IPS DF 4.7 (cell line): Measurements from ENCODE around the gene SH3PXD2B.

Experiments used
- DNase-seq: peaks from one replicate; pipeline ENCODE4 v3.0.0-alpha.2; 2013; ENCODE audit warnings: low spot score; ENCODE audit errors: extremely low read depth

Gene SH3PXD2B

DNA sequence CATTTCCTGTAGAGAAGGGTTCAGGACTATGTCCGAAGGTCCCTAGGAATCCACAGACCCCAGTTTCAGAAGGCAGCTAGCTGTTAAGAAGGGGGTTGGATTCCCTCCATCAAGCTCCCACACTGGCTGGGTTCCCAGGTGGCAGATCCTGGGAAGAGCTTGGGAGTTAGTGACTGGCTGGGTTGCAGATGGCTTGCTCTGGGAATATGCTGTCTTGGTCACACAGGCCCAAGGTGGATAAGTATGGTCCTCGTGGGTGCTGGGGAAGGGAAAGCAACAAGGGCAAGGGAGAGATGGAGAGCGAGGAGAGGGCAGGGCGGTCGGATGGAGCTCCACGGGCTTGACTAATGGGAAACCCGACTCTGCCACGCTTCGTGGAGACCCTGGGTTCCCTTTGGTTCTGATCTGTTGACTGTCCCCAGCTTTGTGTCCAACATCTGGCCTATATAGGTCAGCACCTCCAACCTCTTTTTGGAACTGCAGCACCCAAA, 17.4 kb downstream of the SH3PXD2B start:
- no peak for DNase-seq

DNA sequence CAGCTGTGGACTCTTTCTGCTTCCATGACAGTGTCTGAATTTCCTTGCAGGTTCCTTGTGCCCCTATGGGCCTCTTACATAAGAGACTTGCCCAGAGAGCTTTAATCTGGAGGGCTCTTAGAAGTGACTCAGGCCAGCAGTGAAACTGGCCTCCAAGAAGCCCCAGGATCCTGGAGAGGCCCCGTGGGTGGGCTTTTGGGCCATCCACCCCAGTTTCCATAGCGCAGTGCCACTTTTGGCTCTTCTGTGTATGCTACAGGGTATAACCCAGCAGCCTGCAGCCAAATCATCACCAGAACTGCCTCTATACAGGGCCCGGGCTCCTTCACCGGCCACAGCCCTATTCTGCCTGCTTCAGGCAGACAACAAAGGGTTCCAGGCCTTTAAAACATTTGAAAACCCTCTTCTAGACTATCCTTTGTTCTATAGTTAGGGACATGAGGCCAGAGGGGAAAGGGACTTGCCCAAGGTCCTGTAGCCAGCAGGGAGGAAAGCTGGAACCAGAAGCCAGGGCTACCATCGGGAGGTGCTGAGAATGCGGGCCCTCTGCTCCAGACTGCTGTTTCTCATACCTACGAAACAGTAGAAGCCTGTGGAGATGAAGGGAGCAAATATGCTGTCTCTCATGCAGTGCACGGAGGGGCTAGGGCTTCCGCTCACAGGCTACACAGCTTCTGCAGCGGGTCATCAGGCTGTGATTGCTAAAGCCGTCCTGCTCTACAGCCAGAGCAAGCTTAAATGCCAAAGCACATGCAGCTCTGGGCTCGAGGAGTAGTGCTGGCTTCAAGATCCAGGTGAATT, 18.0 kb downstream of the SH3PXD2B start:
- no peak for DNase-seq

DNA sequence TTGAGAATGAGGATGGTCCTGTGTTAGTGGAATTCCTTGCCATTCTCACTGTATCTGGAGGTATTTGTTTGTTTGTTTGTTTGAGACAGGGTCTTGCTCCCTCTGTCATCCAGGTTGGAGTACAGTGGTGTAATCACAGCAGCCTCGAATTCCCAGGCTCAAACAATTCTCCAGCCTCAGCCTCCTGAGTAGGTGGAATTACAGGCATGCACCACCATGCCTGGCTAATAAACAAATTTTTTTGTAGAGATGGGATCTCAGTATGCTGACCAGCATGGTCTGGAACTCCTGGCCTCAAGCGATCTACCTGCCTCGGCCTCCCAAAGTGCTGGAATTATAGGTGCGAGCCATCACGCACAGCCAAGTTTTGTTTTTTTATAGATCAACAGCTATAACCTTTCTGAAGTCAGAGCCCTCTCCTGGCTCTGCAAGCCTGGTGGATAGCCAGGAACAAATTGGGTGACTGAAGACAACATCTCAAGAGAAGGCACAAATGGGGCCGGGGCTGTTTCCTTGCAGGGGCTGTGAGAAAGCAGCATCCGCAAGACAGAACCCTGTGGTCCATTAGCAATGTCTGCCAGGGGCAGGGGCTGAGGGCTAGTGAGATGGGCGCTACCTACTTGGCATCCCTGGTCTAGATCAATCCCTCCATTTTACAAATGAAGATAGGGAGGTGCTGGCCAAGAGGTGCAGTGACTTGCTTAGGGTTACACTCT, 18.8 kb downstream of the SH3PXD2B start:
- no peak for DNase-seq

DNA sequence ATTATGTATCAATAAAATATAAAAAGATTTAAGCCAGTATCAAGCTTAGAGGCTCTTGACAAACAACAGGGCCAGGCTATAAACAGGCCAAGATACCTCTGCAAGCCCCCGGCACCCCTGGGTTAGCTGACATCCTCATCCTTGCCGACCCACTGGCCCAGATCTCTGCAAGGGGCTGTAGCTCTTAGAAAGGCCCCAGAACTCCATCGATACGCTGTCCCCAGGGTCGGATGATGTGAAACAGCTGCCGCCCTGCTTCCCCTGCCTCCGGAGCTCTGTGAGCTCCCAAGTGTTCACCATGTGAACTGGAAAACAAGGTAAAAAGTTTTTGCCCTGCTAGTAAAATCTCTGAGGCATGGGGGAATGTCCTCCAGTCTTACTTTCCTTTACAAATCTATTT, 20.1 kb downstream of the SH3PXD2B start:
- DNase-seq, result no peak

DNA sequence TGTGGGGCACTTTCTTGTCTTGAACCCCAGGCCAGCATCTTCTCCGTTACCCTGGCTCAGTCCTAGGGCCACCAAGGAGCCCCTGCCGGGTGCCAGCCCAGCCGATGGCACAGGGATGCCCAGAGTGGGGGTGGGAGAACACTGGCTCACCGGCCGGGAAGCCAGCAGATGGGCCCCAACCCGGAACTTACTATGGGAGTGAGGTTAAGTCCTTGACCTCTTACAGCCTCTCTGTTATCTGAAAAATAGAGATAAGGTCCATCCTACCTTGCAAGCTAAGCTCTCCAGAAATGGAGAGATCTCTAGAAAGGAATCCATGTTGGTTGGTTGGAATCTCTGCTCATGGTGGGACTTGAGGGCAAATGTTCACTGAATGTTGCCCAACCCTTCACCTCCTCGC, 20.8 kb downstream of the SH3PXD2B start:
- no peak for DNase-seq

DNA sequence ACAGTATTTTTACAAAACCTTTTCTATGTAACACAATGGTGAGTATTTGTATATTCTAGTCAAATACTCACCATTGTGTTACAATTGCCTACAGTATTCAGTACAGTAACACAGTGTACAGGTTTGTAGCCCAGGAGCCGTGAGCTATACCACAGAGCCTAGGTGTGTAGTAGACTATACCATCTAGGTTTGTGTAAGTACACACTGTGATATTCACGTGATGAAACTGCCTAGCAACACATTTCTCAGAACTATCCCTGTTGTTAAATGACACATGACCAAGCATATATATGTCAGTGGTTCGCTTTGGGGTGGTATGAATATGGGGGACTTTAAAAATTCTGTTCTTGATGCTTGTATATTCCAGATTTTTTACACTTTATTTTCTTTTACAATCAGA, 21.3 kb downstream of the SH3PXD2B start:
- no peak for DNase-seq

DNA sequence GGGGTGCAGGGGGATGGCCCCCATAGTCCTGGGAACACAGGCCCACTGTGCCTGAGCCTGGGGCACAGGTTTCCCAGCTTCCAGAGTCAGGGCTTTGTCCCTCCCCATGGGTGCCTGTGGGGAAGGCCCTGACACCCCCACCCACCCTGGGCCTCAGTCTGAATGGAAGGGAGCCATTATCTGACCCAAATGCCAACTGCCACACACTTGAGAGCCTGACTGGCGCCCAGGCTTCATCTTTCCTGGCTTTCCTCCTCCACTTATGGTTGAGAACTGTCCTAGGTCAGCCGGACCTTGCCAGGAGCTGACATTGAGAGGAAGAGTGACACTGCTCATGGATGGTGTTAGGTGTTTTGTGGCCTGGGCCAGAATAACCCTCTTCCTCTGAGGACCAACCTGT, 24.0 kb downstream of the SH3PXD2B start:
- DNase-seq, result no peak

DNA sequence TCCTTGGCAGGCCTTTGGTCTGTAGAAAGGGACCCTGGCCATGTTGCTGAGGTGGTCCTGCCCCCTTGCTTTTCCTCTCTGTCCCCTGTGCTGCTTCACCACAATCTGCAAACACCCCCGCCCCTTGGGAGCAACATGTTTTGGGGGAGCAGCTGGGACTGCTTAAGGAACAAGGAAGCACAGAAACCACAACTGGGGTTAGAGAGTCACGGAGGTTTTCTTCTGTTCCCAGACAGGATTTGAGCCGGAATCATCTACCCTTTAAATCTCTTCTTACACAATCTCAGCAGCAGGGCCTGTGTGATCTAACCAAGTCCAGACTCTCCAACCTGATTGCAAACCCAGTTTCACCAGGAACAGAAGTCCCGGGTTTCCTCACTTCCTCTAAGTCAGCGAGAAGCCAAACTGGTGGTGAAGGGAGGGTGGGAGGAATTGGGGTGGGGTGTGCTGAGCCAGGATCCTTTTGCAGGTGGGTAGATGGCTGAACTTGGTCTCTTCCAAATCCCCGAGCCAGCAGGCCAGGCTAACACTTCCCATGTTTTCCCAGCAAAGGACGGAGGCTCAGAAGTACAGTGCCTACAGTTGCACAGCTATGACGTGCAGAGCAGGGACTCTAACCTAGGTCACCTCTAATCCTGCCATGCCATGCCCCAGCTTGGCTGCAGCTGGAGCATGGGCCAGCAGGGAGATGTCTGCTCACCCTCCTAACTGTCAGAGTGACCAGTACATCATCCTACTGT, 25.0 kb downstream of the SH3PXD2B start:
- DNase-seq, result no peak

DNA sequence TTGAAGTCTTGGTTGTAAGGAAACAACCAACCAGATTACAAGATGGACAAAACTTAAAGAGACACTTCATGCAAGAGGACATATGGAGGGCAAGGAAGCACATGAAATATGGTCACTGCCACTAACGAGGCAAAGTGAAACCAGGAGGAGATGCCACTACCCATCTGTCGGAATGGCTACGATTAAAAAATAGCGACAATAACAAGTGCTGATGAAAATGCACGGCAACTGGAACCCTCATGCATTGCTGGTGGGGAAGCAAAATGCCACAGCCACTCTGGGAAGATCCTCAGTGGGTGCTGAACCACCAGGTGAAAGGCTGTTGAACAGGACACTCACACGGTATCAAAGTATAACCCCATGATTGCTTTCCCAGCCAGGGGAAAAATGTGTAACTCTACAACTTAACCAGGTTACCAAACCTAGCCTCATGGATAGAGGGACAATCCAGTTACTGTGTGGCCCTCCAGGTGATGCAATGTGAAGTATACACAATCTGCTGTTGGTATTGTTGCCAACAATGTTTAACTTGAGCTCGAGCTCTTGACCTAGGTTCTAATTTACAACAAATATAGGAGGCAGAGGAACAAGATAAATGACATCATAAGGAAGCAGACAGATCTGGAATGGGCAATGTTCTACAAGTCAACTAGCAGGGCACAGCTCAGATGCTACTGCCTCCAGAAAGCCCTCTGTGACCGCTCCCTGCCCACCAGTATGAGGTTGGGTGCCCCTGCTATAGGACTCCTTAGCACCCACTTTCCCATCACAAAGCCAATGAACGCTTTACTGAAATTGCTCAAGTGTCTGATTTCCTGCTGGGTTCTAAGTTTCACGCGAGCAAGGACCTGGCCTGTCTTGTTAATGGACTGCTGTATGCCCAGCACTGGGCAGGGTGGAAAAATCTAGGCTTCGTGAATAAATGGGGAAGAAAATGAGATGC, 25.8 kb downstream of the SH3PXD2B start:
- DNase-seq, result no peak

DNA sequence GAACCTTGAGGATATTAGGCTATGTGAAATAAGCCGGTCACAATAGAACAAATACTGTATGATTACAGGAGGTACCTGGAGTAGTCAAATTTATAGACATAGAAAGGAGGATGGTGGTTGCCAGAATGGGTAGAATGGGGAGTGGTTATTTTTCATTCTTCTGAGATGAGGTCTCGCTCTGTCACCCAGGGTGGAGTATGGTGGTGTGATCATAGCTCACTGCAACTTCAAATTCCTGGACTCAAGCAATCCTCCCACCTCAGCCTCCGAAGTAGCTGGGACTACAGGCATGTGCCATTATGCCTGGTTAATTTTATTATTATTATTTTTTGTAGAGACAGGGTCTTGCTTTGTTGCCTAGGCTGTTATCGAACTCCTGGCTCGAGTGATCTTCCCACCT, 27.1 kb downstream of the SH3PXD2B start:
- DNase-seq, result no peak

DNA sequence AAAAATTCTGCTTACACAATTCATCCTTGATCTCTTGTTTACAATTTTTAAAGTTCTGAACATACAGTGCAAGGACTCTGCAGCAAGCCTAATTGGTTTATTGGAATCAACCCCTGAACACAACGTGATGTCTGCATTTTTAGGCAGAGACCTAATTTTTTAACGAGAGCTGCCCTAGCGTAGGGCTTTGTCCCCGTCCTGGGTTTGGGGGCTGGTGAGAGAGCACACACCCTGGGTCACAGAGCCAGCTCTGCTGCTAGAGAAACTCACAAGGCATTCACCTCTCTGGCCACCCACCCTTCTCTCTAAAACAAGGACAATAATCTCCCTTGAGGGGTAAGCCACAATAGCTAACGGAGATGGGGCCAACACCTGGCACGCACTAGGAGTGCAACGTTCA, 28.2 kb downstream of the SH3PXD2B start:
- no peak for DNase-seq

DNA sequence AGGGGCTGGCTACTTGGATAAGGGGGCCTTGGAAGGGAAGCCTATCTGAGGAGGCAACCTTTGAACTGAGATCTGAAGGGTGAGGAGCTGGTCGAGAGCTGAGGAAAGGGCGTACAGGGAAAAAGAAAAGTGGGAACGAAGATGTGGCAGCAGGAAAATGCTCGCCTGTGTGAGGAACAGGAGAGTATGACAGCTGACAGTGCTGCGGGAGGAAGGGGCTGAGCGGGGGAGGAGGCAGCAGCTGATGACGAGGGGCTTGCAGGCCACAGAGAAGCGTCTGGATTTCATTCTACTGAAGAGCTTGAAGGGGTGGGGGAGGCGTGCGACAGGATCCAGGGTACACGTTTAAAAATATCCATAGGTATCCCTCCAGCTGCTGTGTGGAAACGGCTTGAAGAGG, 28.9 kb downstream of the SH3PXD2B start:
- no peak for DNase-seq

DNA sequence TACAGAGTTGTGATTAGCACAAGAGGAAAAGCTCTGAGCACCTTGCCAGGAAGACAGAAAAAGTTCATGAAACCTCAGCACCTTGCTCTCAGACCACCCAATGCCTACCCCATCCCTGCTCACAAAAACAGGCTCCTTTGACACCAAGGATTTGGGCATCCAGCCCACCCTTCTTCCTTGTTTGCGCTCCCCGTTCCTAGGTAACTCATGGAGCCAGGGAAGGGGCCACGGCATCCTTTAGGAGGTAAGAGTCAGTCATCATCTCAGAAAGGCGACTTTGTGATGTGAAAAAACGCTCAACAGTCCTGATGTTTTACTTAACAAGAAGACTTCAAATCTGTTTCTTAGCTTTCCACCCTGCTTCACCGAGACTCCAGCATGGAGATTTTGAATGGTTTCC, 29.5 kb downstream of the SH3PXD2B start:
- no peak for DNase-seq

DNA sequence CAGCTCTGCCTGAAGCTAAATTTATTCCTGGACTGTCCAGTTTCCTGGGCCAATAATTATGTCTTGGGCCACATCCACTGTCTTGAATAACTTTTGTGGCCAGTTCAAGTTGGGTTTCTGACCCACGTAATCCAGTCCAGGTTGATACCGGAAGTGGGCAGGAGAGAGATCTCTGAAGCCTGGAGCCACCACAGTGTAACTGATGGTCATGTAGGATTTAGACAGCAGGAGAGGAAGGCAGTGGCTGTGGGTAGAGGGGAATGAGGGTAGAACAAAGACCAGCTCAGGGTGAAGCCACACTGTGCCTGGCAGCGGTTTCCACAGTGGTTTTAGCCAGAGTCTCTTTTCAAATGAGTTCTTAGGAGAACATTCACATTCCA, 30.2 kb downstream of the SH3PXD2B start:
- no peak for DNase-seq

DNA sequence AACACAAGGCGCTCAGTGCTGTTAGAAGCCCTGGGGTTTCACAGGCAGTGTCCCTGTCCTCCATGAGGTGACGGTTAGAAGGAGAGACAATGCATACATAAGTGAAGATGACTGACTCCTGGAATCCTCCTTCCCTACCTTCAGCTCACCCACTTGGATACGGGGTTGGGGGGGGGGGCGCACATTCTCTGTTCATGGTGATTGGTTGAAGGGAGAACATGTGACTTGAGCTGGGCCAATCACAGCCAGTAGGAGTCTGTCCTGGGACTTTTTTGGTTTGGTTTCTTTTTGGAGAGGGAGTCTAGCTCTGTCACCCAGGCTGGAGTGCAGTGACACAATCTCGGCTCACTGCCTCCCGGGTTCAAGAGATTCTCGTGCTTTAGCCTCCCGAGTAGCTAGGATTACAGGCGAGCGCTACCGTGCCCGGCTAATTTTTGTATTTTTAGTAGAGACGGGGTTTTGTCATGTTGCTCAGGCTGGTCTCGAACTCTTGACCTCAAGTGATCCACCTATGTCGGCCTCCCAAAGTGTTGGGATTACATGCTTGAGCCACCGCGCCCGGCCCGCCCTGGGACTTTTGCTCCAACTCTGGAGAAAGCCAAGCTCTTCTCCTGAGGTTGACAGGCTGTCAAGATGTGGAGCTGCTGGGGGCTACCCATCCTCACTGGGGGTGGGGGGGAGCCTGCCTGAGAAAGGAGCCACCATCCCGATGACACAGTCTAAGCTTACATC, 30.8 kb downstream of the SH3PXD2B start:
- no peak for DNase-seq

DNA sequence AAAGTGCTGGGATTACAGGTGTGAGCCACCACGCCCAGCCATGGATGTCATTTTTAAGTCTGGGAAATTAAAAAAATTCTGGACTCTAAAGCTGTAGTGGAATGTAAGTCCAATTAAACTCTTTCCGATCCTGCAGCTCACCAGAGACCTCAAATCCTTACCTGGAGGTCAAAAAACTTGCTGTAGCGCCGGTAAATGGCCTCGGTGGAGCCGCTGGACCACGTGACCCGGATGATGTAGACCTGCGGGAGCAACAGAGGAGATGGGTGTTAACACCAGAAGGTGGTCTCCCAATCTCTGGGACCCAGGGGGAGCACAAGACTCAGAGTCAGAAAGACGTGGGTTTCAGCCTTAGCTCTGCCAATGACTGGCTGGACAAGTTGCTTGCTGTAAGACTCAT, 32.1 kb downstream of the SH3PXD2B start:
- DNase-seq, result no peak

DNA sequence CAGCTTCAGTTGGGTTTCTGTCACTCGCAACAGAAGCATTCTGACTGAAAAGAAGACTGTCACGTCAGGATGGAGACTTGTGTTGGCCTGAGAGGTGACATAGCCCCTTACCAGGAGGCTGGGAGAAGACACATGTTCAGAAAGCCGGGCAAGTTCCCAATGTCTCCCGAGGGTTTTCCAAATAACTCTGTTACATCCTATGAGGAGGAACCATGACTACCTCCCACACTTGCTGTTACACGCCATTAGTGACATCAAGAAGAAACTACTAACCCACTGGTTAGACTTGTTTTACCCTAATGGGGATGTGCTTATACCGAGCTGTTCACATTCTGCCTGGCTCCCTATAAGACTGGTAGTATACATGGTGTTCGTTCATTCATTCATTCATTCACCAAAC, 33.3 kb downstream of the SH3PXD2B start:
- DNase-seq, result no peak

DNA sequence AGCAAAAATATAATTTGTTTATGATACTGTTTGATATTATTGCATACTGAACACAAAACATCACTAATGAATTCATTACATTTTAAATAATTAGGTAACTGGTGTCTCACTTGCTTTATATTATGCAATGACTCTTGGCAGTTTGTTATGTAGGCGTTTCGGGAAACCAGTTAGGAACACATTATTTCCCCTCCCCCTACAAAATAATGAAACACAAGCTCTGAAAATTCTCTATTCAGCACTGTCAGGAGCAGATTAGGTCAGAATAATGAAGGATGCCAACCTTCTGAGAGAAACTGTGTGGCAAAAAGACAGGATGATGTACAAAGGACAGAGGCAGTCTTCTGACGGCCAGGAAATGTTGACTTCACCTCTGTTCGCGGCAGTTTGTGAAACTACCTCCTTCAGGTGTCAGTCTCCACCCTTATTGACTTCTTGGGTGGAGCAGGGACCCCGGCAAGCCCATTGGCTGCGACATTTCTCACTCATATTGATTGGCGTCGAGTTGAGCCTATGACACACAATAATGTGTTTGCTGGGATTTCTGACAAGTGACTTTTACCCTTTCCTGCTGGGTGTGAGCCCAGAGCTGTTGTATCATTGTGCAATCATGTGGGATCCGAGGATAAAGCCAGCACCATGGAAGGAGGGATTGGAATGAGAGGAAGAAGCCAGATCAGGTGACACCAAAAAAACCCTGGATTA, 33.9 kb downstream of the SH3PXD2B start:
- no peak for DNase-seq

DNA sequence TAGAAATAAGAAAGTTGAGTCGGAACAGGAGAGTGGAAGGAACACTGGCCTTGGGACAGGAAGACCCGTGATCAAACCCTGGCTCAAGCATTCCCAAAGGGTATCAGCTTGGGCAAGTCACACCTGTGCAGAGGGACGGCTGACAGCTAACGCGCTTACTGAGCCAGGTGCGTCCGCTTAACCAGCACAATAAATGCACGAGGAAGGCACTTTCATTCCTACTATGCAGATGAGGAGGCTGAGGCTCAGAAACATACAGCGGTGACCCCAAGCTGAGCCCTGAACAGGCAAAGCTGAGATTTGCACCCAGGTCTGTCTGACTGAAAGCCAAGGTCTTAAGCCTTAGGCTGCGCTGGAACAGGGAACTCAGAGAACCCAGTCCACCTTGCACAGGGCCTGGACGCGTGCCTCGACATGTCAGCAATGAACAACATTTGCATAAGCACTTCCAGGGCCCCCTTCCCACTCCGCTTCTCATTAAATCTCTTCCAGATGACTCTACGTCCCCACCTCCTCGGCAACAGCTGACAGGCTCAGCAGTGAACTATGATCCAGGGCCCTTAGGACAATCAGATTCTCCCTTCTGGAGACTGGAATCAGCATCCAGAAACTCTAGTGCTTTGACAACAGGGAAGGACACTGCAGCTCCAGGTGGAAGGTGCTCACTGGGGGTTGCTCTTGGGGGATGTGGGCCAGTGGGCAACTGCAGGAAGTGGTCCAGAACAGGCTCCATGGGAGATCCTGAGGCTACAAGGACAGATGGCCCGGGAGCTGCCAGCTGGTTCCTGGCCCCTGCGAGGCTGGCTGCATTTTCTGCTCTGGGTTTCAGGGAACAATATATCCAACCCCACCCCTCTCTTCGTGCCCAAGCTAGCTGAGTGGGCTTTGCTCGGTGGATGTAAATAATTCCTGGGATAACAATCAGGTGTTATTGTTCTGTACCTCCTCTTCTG, 35.2 kb downstream of the SH3PXD2B start:
- DNase-seq, result no peak
